Activated CD4-positive, alpha-beta T cell treated with anti-CD3 and anti-CD28 coated beads, Interleukin-2, amount 50 U/mL, for 24 hours (primary cell): Measurements from ENCODE around the gene NLN.
"Not testable (repeated sequence)": the region's sequence is repeated elsewhere in the genome, so short reads cannot be mapped to it uniquely, and the experiment has no call there.

Source experiments
- DNase-seq, 2 donors: peaks; one replicate each; pipeline ENCODE4 v3.0.0-alpha.2; 2020; ENCODE audit warnings: low read depth in 1 of 2, low spot score in 1 of 2

Gene NLN

DNA sequence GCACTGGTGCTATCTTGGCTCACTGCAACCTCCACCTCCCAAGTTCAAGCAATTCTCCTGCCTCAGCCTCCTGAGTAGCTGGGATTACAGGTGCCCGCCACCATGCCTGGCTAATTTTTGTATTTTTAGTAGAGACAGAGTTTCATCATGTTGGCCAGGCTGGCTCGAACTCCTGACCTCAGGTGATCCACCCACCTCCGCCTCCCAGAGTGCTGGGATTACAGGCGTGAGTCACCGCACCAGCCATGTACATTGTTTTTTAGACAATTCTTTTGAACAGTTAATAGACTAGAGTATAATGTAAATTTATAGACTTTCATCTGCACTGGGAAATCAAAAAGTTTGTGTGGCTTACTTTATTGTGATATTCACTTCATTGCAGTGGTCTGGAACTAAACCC, 85.5 kb downstream of the NLN start:
- not testable (repeated sequence) for DNase-seq

DNA sequence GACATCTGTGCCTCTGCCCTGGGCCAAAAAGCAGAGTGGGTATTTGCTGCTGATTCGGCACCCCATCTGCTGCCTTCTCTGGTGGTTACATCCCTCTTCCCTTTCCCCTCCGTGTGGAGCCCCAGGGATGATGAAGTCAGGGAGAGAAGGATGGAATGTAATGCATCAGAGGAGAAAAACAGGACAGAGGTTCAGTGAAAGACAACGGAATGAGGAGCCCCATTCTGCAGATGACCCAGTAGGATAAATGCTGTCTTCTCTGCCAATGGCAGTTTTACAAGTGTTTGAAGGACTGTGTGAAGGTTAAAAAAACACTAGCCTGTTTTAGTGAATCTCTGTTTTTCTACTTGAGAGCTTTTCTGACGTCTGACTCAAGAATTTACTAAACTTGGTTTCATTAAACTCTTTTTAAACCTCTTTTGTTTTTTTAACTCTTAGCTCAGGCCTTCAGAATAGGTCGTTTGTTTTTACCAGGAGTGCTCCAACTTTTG, 86.3 kb downstream of the NLN start:
- no peak for DNase-seq

DNA sequence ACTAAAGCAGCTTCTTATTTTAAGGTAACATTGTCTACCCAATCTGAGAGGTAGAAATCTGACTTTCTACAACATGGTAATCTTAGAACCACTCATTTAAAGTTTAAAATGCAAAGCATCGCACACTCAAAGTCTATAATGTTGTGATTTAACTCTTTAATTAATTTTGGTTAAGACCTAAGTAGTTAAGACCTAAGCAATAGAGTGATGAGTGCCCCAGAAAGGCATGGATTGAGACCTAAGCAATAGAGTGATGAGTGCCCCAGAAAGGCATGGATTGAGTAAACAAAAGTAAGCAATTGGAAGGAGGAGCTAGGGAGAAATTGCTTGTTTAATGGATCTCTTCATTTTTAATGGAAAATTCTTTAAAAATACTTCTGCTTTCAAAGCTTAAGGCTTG, 86.8 kb downstream of the NLN start:
- no peak for DNase-seq

DNA sequence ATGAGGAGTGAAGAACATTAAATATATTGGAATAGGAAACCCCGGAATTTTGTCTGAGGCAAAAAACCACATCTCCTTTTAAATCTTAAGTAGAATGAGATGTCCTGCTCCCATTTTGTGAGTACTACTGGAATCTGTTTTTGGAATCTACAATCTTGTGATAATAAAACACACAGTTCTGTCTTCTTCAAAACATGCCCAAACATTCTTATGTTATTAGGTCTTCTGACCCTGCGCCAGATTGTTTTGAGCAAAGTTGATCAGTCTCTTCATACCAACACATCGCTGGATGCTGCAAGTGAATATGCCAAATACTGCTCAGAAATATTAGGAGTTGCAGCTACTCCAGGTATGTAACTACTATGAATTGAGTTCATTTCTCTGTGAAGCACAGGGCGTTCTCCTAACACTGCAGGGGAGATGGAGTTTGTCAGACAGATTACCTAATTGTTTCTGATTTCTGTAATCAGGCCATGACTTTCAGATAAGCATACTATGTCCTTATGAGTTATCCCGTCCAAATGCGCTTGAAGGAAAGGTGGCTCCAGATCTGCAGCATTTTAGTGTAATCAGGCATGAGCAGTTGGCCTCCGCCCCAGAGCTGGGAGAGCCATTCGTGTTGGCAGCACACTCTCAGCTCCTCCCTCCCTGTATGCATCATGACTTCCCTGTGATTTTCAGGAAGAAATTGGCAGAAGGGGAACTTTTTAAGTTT, 88.0 kb downstream of the NLN start:
- DNase-seq, result no peak

DNA sequence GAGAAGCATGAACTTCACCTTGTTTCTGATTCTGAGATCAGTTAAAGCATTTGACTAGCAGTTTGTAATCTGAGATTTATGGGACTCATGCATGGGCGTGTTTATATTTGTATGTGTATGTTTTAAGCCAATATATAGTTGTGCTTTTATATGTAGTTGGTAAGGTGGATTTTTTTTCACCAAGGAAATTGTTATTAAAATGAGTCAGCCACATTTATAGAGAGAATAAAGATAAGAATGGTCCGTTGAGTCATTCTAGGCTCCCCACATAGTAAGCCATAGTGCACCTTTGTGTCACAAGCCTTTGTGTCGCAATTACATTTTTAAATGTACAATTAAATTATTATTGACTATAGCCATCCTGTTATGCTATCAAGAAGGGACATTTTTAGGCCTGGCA, 89.0 kb downstream of the NLN start:
- DNase-seq, result no peak

DNA sequence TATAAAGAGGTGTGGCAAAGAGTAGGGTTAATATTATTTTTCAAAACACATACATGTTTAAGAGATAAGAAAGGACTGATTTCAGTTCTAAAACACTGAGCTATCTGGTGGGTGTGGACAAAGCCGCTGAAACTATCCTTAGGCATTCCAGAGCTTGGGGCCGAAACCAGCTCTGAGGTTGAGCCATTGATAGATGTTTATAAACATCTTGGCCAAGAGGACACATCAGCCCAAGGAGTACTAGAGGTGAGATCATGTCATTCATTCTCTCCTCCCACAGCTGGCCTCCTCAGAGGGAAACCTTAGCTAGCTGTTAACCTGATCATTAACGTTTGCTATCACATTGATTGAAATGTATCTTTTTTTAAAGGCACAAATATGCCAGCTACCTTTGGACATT, 89.9 kb downstream of the NLN start:
- no peak for DNase-seq

DNA sequence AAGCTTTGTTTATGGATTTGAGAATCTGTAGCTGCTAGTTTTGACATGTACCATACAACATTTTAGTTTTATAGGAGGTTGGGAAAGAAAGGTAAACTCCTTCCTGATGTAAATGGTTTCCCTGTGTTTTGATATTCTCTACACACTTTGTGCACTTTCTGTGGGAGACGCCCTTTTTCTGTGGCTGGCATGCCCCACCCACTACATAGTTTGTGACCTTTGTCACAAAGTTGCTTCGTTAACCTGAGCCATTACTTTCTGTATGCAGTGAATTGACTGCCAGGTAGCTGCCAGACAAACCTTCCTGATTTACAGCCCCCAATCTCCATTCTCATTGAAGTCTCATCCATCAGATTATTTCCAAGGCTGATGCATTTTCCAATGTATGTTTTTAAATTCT, 90.6 kb downstream of the NLN start:
- no peak for DNase-seq

DNA sequence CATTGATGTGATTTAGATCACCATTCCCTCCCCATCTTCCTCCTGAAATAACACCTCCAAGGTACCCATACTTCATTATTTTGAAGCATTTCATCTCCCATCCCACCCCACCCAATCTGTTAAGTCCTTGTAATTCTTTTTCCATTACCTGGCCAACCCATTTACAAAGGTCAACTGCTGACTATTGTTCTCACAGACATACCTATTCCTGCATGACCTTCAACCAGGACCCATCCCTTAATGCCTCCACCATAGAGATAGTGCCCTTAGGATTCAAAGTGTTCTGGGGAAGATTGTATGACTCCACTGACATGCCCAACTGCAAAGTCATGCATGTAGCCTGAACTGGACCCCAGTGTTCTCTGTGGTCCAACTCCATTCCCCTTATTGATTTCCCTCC, 91.2 kb downstream of the NLN start:
- DNase-seq, result no peak

DNA sequence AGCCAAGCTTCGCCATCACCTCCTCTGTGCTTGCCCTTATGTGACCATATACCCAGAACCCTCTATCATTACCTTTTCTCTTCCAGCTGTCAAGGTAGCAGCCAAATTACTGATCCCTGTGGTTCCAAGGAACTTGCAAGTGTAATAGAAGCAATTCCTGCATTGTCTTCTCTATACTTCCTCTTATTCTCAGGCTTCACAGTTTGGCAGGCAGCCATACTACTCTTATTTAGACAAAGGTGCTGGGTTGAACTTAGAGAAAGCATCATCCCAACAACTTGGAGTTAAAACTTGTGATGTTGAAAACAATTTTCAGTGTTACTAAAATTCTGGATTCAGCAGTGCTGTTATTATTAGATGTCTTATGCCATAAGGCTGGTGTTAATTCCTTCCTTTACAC, 93.2 kb downstream of the NLN start:
- DNase-seq, result no peak

DNA sequence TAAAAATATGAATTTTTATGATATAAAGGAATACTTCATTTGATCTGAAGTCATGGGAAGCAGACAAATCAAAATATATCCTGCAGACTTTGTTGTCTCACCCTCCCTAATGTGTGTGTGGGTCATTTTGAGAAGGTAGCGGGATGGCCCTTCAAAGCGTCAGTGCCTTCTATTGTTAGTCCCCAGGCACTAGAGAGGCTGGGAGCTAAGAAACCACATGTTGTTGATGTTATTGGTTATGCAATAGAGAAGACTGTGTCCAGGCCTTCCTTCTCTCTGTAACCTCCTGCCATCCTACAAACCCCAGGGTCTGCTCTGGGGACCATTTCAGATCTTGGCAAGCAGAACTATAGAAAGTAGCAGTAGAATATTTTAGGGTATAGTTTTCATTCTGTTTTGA, 94.7 kb downstream of the NLN start:
- DNase-seq, result no peak

DNA sequence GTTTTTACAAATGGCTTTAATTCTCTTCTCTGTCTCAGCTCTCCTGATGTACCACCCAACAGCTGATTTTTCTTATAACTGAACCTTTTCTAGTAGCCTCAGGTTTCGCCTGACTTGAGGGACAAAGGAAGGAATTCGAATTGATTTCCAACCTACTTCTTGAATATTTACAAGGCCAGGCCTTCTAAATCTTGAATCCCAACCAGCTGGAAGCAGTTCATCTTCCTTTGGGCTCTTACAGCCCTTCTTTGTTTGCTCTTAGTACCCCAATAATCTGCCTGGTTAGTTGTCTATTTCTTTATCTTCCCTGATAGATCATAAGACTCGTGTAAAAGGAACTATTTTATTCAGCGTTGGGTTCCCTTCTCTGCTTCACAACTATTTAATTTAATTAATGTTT, 95.9 kb downstream of the NLN start:
- no peak for DNase-seq

DNA sequence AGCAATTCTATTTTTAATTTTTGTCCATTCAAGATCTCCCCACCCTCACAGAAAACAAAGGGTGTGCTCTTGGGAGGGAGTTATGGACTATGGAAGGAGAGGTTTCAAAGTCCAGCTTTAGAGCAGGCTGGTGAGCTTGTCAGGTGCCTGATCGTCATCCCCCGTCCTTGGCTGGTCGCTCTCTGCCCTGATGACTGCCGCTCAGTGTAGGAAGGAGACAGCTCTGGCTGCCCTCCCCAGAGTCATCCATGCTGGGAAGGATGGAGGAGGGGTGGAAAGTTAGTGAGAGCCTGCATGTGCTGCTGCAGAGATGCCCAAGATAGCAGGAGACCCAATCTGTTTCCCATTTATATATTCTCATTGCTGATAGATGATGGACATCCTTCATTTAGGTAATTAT, 96.6 kb downstream of the NLN start:
- DNase-seq, result no peak

DNA sequence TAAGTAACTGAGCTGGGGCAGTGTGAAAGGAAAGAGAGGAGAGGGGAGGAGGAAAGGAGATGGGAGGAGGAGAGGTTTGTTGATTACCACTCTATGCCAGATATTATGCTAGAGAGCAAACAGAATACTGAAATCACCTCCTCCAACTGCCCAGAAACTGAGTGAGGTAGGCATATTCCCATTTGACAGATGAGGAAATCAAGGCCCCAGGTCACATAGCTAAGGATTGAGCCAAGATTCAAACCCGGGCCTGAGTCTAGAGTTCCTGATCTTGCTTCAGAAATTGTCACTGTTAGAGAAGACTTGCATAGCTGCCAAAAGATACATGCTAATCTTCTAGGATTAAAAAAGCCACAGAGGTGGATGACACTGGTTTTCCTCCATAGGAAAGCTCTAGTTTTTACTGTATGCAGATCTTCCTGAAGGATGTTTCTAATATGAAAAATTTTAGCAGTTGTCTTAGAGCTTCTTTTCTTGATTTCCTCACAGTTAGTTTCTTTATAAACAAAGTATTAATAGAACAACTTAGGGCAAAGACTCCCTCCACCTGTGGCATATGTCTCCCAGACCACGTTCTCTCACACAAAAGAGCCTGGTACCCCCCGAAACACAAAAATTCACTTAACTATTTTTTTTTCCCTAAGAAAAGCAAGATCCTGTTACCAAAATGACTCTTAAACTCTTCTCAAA, 97.4 kb downstream of the NLN start:
- DNase-seq, result no peak

DNA sequence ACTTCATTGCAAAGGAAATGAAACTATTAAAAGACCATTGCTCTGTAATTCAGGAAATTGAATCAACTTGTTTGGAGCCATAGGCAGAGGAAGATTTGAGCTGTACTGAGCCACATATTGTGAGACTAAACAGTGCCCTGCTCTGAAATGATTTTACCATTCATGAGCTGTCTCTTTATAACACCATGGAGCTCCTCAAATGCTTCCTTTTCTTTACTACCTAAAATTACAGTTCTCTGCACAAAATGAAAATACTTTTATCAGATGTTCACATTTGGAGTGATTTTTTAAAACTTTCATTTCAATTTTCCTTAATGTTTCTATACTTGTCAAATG, 97.9 kb downstream of the NLN start:
- no peak for DNase-seq

DNA sequence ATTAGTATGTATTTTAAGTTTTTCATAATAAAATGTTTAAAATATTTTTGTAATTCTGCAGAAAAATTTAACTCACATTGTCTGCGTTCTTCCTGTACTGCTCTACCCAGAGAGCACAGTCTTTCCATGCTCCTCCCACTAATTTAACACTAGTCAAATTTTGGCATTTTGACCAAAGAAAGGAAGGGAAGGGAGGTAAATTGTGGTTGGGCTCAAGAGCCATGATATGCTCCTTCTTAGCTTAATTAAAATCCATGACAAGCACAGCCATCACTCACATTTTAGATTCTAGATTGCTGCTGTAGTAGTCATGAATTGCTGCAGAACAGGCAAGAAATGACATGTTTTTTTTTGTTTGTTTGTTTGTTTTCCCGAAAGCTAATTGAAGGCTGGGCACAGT, 98.4 kb downstream of the NLN start:
- DNase-seq, result no peak

DNA sequence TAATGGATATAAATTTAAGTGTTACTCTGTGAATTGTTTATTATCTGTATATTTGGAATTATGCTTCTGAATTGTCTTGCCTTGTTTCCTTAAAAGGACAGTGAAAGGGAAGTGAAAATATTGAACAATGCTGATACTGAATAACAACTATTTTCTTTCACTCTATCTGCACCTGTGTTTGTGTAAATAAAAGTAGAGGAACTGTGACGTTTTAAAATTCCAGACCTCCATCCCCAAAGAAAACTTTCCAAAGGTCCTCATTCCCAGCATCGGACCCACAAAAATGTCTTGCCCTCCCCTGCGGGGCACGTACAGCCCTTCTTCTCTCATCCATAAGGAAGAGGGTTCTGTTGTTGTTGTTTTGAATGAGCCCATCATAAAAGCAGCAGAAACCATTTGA, 100.0 kb downstream of the NLN start:
- no peak for DNase-seq

DNA sequence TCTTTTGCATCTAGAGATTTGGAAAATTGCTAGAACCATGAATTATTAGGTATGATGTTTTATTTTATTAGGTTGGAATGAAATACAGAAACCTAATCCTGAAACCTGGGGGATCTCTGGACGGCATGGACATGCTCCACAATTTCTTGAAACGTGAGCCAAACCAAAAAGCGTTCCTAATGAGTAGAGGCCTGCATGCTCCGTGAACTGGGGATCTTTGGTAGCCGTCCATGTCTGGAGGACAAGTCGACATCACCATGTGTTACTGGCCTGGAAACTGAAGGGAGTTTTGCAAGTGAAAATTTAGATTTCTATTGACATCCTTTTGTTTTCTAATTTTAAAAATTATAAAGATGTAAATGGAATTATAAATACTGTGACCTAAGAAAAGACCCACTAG, 100.7 kb downstream of the NLN start:
- DNase-seq, result no peak

DNA sequence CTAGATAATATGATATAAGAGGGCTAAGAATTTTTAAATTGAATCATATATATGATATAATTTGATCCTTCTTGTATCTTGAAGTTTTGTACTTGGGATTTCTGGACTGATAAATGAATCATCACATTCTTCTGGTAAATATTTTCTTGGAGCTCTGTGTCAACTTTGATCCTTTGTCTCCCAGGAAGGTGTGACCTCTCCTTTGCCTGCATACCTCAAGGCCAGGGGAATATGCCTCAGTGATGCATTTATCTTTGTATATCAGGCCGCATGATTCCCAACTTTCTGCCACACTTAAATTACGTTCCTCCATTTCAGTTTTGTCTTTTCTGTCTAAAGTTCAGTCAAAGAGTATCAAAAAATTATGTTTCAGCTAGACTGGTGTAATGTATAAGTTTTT, 101.2 kb downstream of the NLN start:
- no peak for DNase-seq

DNA sequence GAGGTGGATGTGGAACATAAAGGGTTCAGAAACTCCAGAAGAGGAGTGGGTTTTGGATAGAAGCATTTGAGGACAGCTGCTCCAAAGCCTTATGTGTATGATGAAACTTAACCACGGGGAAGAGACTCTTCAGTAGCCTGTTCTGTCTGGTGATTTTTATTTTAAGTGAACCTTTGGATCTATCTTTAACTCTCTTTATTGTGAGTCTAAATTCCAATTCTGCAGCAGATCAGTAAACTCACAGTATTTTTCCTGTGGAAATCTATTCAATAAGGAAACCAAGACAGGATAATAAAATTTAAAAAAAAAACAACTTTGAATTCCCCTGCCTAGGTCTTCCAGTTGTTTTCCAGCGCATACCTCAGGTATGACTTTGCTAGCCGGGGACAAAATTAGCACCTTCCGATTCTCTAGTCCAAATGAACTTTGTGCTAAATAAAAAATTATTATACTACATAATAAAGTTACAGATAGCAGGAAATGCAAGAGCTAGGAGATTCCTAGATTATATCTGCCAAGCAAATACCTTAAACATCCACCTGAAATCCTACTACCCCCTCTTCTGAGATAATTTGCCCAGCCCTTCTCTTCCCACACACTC, 101.9 kb downstream of the NLN start:
- DNase-seq, result no peak

DNA sequence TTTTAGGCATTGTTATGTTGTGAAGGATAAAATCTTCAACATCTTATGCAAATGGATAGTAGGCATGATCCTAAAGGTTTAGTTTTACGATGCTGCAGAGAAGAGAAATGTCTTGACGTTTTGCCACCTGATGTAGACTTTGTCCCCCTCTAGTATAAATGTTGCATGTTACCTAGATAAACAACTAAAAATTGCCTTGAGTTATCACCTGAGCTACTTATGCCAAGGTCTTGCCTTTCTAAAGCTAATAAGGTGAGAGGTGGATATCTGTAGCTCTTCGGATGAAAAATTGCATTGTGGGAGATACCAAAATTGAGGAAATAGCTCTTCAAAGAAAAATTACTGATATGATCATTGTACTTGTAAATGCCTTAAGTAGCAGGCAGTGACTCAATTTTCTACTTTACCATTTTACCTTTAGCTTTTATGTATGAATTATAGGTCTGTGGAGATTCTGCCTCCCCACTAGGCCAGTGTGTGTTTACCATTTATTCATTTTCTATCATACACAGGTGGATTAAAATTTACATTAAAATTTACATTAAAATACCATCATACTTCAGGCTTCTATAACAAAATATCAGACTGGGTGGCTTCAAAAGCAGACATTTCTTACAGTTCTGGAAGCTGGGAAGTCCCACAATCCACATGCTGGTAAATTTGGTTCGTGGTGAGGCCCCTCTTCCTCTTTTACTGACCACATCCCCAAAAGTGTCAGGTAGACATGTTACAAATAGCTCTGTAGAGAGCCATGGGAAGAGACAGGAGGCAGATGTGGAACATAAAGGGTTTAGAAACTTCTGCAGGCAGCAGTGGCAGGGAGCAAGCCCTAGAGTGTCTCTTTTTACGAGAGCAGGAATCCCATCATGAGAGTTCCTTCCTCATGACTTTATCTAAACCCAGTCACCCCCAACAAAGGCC, 103.7 kb downstream of the NLN start:
- DNase-seq, result no peak

DNA sequence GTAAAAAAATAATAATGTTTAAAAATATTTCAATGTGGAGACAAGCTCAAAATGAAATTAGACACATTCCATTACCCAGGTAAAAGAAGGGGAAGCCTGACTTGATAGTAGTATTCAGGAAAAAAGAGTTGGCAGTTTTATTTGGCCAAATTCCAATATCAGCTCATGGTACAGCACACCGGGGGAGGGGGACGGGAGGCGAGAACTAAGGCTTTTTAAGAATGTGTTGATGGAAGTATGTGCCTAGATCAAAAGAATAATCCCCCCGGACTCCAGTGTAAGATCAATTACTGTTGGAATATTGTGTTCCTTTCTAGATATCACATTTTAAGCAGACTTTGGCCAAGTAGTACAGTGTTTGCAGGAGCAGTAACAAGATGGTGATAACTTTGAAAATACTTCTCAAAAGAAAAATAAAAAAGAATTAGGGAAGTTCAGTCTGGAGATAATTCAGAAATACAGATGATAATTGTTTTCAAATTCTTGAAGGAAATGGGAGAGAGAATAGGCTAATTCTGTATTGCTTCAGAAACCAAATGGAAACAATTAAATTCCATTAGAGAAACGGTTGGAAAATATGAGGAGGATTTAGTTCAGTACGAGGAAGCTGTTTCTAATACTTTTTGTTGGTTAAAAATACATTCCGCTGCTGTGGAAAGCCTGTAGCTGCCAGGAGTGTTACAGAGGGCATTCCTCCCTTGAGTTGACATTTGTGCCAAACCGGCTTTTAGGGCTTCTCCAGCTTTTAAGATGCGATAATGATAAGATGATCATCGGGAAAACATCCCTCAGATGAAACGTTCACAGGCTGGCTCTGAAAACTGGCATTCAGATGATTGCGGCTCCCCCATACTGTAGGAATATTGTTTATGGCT, 106.3 kb downstream of the NLN start:
- DNase-seq, result no peak
